Left lobe of liver (tissue), 2 donors: ENCODE data around the gene OTOA. TPM values are rescaled to one million over a fixed set of nuclear protein-coding genes. Genes with fewer than 3 reads are reported as not detected.
"Not testable (repeated sequence)": the region's sequence is repeated elsewhere in the genome, so short reads cannot be mapped to it uniquely, and the experiment has no call there.

Source experiments
- ATAC-seq: fragments of 200-7000 bp; cut with Tn5 transposase; one replicate; pipeline ENCODE4 v1.9.1; 2020; ENCODE audit warnings: mild to moderate bottlenecking, moderate library complexity
- DNase-seq: peaks from one replicate; pipeline ENCODE4 v3.0.0-alpha.2; 2020; ENCODE audit warnings: low spot score
- total RNA-seq: library from RNA; stranded (reverse); gene quantifications from one replicate; pipeline ENCODE4 v1.2.1, GENCODE V29; 2021
- donor health status: DM: no; HTN: no; CAD: no; lungs with moderate emphysema.
- donor health status: DM: no; HTN: yes; CAD: no.

Gene OTOA
- 0.10 TPM for total RNA-seq

GRCh38 chr16:21663889-21664647 is at the start of gene OTOA:
Gene OTOA, plus strand, starts transcription at chr16:21663968. Its CDS starts 14,547 bp downstream, at chr16:21678515.
- ATAC-seq (peak; percentile 33), DNase-seq (no peak)

DNA sequence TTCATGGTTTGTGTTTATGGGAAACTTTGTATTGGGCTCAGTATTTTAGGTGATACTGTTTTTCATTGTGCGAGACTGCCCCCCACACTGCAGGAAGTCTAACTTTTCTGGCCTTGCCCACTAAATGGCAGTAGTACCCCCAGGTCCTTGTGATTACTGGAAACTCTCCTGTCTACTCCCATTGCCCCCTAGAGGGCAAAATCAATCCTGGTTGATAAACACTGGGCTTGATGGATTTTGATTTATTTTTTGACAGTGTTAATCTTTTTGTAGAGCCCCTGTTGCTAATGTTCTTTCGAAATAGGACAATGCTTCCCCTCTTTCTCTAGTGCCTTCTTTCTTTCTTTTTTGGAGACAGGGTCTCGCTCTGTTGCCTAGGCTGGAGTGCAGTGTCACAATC is 48.9 kb upstream of the OTOA start:
- no peak for DNase-seq
- no peak for ATAC-seq

GRCh38 chr16:21617607-21618006 is 46.2 kb upstream of the OTOA start:
- DNase-seq (no peak), ATAC-seq (no peak)

DNA sequence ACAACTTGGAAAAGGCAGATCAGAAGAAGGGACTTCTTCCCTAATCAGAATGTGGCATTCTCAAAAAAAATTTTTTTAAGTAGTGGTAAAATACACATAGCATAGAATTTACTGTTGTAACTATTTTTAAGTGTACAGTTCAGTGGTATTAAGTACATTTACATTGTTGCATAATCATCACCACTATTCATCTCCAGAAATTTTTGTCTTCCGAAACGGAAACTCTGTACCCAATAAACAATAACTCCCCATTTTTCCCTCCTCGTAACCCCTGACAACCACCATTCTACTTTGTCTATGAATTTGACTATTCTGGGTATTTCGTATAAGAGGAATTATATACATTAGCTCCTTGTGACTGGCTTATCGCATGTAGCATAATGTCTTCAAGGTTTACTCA is 45.5 kb upstream of the OTOA start:
- ATAC-seq, result no peak
- no peak for DNase-seq

DNA sequence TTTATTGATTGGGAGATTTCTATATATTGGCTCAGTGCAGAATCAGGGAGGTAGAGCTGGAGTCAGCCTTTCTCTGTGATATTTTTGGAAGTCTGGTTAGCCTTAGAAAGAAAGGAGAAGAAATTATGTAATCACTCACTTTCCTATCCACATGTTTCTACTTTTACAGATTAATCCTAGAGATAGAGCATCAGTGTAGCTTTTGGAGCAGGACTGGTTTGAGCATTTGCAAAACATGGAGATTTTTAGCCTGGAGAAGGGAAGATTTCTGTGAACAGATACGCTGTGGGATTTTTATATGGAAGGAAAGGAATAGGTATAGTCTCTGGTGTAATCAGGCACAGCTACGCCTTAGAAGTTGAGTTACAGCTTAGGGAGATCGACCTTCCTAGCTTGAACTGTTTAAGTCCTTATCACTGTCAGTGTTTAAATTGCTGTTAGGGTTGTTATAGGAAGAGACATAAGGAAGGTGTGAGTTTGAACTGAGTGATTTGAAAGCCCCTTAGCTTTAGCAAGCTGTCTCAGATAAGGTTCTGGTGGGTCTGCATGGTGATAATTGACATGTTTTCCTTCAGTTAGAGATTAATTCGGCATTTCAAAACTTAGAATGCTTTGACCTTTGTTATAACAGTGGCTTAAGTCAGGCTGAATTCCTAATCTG is 43.9 kb upstream of the OTOA start:
- no peak for DNase-seq
- no peak for ATAC-seq

- DNase-seq, result no peak
- ATAC-seq, result no peak
Measured at GRCh38 chr16:21620592-21620991, 43.2 kb upstream of the OTOA start.

- no peak for DNase-seq
- ATAC-seq, result no peak
Measured at GRCh38 chr16:21622545-21622944, 41.2 kb upstream of the OTOA start.

DNA sequence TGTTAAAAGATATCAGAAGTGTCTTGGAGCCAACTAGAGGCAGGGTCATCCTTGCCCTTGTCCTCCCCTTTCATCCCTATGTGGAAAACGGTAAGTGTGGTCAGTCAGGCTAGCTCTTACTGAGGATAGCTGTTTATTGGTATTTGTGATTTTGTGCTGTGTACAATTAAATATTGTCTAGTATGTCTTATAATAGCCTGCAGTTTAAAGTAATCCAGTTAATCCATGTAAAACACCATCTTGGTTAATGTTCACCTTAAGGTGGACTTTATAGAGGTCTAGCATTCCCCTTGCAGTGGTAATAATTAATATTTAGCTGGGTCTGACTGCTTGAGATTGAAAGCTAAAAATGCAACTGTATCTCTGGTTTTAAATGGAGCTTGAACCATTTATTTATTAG is 38.7 kb upstream of the OTOA start:
- no peak for ATAC-seq

GRCh38 chr16:21626659-21627277 is 37.0 kb upstream of the OTOA start:
- DNase-seq (no peak), ATAC-seq (peak; percentile 26)

More for the DNA sequence above, 38.7 kb upstream of the OTOA start:
- DNase-seq, result no peak

DNA sequence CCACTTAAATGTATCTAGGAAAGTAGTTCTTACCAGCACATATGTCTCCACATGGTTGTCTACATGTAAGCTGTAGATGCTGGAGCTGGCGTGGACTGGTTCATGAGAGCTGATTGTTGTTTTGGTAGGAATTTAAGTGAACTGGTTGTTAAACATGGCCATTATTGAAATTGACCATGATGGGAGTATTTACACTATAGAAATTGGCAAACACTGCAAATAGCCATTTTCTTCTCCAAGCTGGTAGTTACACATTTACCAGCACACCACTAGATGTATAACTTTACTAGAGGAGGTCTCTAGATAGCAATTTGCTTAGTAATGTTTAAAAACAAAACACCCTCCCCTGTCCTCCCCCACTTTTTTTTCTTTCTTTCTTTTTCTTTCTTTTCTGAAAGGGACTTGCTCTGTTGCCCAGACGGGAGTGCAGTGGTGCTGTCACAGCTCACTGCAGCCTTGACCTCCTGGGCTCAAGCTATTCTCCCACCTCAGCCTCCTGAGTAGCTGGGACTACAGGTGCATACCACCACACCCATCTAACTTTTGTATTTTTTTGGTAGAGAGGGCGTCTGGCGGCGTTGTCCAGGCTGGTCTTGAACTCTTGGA is 35.5 kb upstream of the OTOA start:
- ATAC-seq, result no peak
- no peak for DNase-seq

- DNase-seq (no peak), ATAC-seq (no peak)
Measured at GRCh38 chr16:21628772-21629171, 35.0 kb upstream of the OTOA start.

- not testable (repeated sequence) for DNase-seq, ATAC-seq
Measured at GRCh38 chr16:21629616-21630539, 33.9 kb upstream of the OTOA start.

DNA sequence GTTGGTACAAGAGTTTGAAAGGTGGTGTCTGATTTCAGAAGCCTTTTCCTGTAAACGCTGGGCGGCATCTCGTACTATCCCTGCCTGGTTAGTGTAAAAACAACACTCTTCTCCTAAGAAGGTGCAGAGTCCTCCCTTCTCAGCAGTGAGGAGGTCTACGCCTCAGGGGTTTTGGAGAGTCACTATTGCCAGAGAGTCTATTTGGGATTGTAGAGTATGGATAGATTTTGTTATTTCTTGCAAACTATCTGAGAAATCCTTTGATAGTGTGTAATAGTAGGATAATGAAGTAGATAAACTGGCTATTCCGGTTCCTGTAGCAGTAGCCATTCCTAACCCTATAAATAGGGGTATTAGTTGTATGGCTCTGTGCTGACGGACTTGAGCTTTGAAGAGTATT is 32.9 kb upstream of the OTOA start:
- not testable (repeated sequence) for ATAC-seq, DNase-seq

- ATAC-seq, DNase-seq: not testable (repeated sequence)
Measured at GRCh38 chr16:21631376-21631775, 32.4 kb upstream of the OTOA start.

- not testable (repeated sequence) for DNase-seq, ATAC-seq
Measured at GRCh38 chr16:21631951-21632575, 31.7 kb upstream of the OTOA start.

GRCh38 chr16:21634216-21634615 is 29.6 kb upstream of the OTOA start:
- ATAC-seq (no peak), DNase-seq (no peak)

DNA sequence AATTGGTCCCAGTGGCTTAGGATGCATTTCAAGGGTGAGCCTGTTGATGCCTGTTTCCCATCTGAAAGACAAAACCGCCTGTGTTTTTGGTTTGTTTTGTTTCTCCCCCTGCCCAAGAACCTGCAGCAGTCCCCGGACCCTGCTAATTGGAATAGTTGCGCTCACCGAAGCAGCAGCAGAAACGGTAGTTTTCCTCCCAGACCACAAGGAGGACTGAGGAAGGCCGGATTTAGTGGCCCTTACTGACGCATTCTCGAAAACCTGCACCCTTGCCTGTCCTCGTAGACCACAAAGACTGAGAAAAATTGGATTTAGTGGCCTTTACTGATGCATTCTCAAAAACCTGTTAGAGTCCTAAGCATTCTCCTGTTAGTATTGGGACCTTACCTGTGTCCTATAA is 28.1 kb upstream of the OTOA start:
- ATAC-seq, DNase-seq: not testable (repeated sequence)

GRCh38 chr16:21637032-21637968 is 26.5 kb upstream of the OTOA start:
- DNase-seq (no peak), ATAC-seq (no peak)

DNA sequence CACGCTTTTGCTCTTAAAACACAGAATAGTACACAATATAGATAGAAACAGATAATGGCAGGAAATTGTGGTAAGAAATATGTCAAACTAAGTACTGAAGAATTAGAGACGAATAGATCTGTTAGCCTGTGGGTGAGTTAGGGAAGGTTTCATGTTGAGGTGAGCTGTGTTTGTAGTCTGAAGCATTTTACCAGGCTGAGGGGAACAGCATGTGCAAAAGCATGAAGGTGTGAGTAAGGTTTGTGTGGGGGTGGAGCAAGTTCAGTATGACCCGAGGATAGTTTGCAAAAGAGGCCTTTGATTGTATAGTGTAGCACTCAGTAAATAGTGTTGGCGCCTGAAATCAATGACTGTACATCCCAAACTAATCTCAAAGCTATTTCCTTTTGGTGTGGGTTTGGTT is 25.2 kb upstream of the OTOA start:
- ATAC-seq (peak; percentile 60), DNase-seq (no peak)
